Measurements from ENCODE around the gene FGD5.

Gene FGD5, protein sequence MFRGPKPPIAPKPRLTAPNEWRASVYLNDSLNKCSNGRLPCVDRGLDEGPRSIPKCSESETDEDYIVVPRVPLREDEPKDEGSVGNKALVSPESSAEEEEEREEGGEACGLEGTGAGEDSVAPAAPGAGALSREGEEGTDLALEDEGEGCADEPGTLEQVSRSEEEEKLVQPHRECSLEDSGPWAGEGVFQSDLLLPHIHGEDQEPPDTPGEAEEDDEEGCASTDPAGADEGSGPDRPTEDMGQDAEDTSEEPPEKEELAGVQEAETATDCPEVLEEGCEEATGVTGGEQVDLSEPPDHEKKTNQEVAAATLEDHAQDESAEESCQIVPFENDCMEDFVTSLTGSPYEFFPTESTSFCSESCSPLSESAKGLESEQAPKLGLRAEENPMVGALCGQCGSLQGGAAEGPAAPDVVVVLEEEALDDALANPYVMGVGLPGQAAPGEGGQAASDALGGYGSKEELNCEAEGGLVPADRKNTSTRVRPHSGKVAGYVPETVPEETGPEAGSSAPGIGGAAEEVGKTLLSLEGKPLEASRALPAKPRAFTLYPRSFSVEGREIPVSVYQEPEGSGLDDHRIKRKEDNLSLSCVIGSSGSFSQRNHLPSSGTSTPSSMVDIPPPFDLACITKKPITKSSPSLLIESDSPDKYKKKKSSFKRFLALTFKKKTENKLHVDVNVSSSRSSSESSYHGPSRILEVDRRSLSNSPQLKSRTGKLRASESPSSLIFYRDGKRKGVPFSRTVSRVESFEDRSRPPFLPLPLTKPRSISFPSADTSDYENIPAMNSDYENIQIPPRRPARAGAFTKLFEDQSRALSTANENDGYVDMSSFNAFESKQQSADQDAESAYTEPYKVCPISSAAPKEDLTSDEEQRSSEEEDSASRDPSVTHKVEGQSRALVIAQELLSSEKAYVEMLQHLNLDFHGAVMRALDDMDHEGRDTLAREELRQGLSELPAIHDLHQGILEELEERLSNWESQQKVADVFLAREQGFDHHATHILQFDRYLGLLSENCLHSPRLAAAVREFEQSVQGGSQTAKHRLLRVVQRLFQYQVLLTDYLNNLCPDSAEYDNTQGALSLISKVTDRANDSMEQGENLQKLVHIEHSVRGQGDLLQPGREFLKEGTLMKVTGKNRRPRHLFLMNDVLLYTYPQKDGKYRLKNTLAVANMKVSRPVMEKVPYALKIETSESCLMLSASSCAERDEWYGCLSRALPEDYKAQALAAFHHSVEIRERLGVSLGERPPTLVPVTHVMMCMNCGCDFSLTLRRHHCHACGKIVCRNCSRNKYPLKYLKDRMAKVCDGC (N-terminal part only)

DNA sequence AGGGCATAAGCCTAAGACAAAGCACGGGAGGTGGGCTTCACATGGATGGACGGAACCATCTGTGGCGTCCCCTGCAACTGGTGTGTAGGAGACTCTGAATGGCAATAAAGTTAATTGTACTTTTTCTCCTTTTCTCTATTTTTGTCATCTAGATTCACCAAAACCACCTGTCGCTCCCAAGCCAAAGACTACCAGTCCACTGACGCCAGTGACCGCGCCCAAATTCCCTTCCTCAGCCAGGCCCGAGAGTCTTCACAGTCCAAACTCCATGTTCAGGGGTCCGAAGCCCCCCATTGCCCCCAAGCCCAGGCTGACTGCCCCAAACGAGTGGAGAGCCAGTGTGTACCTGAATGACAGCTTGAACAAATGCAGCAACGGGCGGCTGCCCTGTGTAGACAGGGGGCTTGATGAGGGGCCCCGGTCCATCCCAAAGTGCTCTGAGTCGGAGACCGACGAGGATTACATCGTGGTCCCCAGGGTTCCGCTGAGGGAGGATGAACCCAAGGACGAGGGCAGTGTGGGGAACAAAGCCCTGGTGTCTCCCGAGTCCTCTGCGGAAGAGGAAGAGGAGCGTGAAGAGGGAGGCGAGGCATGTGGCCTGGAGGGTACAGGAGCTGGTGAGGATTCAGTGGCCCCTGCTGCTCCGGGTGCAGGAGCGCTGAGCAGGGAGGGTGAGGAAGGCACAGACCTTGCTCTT lies at the start of gene FGD5:
TSS of gene FGD5 (plus strand) at position 159 of the 697 bp plus-strand sequence. CDS start at position 269, 110 bp downstream.
- no peak within 1 kb of the TSS for H3K4me3 ChIP-seq (ENCODE audit: low read length)
- no peaks in the 10 kb centered on the region for H3K9me3 ChIP-seq (ENCODE audit: control insufficient read depth, low read length)
- no peaks in the 10 kb centered on the region for H3K36me3 ChIP-seq (ENCODE audit: control insufficient read depth, insufficient read depth, low read length)
- H3K27me3 ChIP-seq (ENCODE audit: control insufficient read depth, insufficient read depth, low read length) = peaks cover 13% of the 10 kb centered on the region
- no peak within 1 kb of the TSS for H3K9ac ChIP-seq (ENCODE audit: low read length)
- H3K4me1 ChIP-seq (ENCODE audit: control insufficient read depth, insufficient read depth, low read length) = no peaks in the 10 kb centered on the region

DNA sequence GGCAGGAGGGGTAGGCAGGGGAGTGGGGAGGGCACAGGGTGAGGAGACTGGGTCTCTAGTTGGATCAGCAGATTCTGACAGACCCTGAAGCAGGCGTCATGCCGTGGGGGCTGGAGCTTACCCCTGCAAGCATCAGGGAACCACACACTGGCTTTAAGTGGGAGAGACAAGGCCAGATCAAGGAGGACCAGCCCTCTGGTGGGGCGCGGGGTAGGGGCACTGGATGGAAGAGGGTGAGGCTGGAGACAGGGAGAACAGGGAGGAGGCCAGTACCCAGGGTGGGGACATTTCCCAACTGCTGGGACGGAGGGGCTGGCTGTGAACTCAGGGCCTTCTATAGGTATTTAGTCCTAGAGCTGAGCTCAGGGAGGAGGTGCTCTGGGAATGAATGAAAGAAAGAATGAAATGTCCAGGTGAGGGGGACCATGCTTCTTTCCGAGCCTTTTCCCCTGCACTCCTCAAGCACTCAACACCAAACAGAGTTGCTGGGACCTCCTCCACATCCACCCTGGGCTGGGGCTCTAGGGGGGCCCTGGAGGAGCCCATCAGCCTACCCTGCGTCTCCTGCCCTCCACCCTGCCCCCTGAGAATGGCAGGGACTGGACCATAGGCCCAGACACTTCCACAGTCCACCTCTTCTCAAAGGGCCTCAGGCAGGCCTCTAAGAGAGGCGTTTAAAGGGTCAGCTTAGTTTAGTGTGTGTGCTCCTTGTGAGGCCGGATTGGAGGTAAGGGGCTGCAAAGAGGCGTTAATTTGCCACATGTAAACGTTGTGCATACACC lies 49.0 kb upstream of the FGD5 start:
- no peaks in the 10 kb centered on the region for H3K36me3 ChIP-seq (ENCODE audit: control insufficient read depth, insufficient read depth, low read length)
- no peak overlapping the region for H3K9ac ChIP-seq (ENCODE audit: low read length)
- no peaks in the 10 kb centered on the region for H3K27me3 ChIP-seq (ENCODE audit: control insufficient read depth, insufficient read depth, low read length)
- H3K4me1 ChIP-seq (ENCODE audit: control insufficient read depth, insufficient read depth, low read length) = no peaks in the 10 kb centered on the region
- H3K9me3 ChIP-seq (ENCODE audit: control insufficient read depth, low read length) = no peaks in the 10 kb centered on the region
- H3K4me3 ChIP-seq (ENCODE audit: low read length) = no peak overlapping the region

DNA sequence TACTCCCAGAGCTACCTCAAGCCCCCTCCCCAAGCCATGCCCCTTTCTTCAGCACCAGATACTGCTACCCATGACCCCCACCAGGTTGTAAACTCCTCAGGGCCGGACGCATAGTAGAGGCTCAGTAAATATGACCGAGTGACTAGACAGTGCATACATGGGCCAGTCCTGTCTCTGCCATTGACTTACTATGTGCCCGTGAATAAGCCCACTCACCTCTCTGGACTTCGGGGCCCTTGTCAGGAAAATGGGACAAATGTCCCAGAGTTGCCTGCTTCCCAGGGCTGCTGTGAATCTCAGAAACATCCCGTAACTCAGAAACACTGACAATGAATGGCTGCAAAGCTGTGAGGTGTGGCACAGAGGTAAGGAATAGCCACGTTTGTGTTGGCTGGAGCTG lies 48.2 kb upstream of the FGD5 start:
- H3K4me1 ChIP-seq (ENCODE audit: control insufficient read depth, insufficient read depth, low read length) = no peaks in the 10 kb centered on the region
- H3K36me3 ChIP-seq (ENCODE audit: control insufficient read depth, insufficient read depth, low read length) = no peaks in the 10 kb centered on the region
- H3K9ac ChIP-seq (ENCODE audit: low read length) = no peak overlapping the region
- no peaks in the 10 kb centered on the region for H3K9me3 ChIP-seq (ENCODE audit: control insufficient read depth, low read length)
- no peak overlapping the region for H3K4me3 ChIP-seq (ENCODE audit: low read length)
- no peaks in the 10 kb centered on the region for H3K27me3 ChIP-seq (ENCODE audit: control insufficient read depth, insufficient read depth, low read length)

DNA sequence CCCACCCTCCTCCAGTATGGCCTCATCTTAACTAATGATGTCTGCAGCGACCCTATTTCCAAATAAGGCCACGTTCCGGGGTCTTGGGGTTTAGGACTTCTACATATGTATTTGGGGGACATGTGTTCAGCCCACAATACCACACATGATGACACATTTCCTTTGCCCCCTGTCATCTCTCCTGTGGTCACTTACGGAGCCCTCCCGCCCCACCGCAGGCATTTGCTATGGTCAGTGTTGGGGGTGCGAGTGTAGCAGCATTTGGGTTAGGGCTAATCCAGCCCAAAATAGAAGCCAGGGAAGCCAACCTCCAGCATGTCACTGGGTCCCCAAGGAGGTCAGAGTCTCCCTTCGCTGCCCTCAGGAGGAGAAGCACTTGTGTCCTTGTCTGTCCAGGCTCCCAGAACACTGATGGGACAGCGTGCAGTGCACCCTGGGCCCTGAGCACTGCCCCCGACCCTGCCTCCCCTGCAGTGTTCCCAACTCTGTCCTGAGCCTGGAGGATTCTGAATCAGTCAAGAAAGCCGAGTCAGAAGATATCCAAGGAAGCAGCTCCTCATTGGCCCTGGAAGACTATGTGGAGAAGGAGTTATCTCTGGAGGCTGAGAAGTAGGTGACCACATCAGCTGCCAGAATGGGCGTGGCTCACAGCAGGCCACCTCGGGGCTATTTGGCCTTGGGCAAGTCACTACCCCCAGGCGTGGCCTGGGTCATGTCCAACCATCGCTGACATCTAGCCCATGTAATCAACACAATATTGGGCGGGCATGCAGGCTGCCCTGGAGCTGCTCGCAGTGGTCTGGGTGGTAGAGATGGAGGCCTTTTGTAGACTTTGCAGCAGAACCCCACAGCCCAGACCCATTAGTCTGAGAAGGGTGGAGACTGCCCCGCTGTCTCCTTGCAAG lies 46.9 kb upstream of the FGD5 start:
- Histone ChIP-seq H3K36me3 (ENCODE audit: control insufficient read depth, insufficient read depth, low read length) (no peaks in the 10 kb centered on the region), H3K9ac (ENCODE audit: low read length) (no peak overlapping the region), H3K9me3 (ENCODE audit: control insufficient read depth, low read length) (no peaks in the 10 kb centered on the region), H3K27me3 (ENCODE audit: control insufficient read depth, insufficient read depth, low read length) (no peaks in the 10 kb centered on the region), H3K4me3 (ENCODE audit: low read length) (no peak overlapping the region), H3K4me1 (ENCODE audit: control insufficient read depth, insufficient read depth, low read length) (no peaks in the 10 kb centered on the region)

DNA sequence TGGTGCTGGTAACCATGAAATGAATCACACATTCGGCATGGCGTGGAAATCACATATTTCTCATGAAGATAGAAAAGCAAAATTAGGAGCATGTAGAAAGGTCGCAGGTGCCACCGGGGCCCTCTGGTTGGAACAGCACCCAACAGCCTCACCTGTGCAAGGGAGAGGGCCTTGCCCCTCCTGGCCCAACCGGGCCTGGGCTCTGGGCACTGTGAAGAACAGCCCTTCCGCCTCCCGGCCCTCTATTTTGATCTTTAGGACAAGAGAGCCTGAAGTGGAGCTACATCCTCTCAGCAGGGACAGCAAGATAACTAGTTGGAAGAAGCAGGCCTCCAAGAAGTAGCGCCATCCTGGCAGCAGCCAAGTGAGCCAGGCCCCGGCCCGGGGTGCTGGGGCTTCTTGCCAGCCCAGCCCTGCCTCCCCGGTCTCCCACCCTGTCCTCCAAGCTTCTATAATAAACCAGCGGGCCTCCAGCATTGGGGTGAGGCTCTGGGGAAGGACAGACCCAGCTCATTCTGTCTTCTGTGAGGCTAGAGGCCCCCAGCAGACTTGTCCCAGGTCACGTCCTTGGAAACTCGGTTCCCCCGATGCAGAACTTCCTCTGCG lies 46.1 kb upstream of the FGD5 start:
- no peaks in the 10 kb centered on the region for H3K27me3 ChIP-seq (ENCODE audit: control insufficient read depth, insufficient read depth, low read length)
- H3K9ac ChIP-seq (ENCODE audit: low read length) = no peak overlapping the region
- H3K4me1 ChIP-seq (ENCODE audit: control insufficient read depth, insufficient read depth, low read length) = no peaks in the 10 kb centered on the region
- no peak overlapping the region for H3K4me3 ChIP-seq (ENCODE audit: low read length)
- no peaks in the 10 kb centered on the region for H3K36me3 ChIP-seq (ENCODE audit: control insufficient read depth, insufficient read depth, low read length)
- H3K9me3 ChIP-seq (ENCODE audit: control insufficient read depth, low read length) = no peaks in the 10 kb centered on the region

DNA sequence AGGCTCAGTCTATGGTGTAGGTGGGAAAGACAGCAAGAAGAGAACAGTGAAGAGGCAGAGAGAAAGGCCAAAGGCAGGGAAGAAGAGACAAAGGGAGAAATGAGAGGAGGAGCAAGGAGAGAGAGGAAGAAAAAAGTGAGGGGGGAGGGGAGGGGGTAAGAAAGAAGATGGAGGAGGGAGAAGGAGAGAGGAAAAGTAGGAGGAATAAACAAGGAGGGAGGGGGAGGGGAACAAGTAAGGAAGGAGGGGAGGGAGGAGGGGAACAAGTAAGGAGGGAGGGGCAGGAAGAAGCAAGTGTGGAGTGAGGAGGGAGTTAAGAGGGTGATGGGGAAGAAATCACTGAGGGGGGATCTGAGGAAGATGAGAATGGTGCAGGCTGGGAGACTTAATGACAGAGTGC lies 45.5 kb upstream of the FGD5 start:
- no peaks in the 10 kb centered on the region for H3K36me3 ChIP-seq (ENCODE audit: control insufficient read depth, insufficient read depth, low read length)
- no peaks in the 10 kb centered on the region for H3K9me3 ChIP-seq (ENCODE audit: control insufficient read depth, low read length)

DNA sequence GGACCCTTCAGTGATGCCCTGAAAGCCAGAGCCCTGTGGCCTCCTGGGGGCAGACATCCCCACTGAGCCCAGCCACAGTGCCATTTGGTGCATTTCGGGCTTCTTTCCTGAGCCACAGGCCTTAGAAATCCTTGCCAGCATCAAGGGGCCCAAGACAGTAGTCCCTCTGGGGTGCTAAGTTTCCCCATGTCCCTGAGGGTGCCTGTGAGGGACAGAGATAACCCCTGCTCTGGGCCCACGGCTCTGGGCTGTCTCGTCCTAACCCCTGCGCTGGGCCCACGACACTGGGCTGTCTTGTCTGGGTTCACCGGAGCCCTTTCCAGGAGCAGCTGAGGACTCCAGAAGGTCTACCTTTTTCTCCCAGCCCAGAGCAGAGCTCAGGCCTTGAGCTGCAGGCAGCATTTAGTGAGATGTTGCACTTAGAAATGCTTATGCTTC lies 45.1 kb upstream of the FGD5 start:
- Histone ChIP-seq H3K4me3 (ENCODE audit: low read length) (no peak overlapping the region), H3K4me1 (ENCODE audit: control insufficient read depth, insufficient read depth, low read length) (no peaks in the 10 kb centered on the region), H3K9me3 (ENCODE audit: control insufficient read depth, low read length) (no peaks in the 10 kb centered on the region), H3K36me3 (ENCODE audit: control insufficient read depth, insufficient read depth, low read length) (no peaks in the 10 kb centered on the region), H3K9ac (ENCODE audit: low read length) (no peak overlapping the region), H3K27me3 (ENCODE audit: control insufficient read depth, insufficient read depth, low read length) (no peaks in the 10 kb centered on the region)

More for the DNA sequence above, 45.5 kb upstream of the FGD5 start:
- Histone ChIP-seq H3K4me1 (ENCODE audit: control insufficient read depth, insufficient read depth, low read length) (no peaks in the 10 kb centered on the region), H3K27me3 (ENCODE audit: control insufficient read depth, insufficient read depth, low read length) (no peaks in the 10 kb centered on the region), H3K9ac (ENCODE audit: low read length) (no peak overlapping the region), H3K4me3 (ENCODE audit: low read length) (no peak overlapping the region)

DNA sequence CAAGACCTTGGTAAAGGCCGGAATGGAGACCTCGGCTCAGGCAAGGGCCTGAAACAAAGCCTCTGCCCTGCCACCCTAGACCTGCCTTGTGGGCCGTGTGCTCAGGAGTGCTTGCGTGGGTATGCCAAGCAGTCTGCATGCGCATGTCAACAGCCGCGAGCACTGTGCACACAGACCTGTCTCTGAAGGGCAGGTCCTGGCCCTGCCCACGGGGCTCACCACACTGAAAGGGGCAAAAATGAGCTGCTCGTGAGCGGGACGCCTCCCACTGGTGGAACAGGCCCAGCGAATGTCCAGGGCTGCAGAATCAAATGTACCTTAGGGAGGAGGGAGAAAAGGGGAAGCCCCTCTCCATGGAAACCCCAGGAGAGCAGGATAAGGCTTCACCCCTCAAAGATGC lies 44.3 kb upstream of the FGD5 start:
- Histone ChIP-seq H3K9ac (ENCODE audit: low read length) (no peak overlapping the region), H3K36me3 (ENCODE audit: control insufficient read depth, insufficient read depth, low read length) (no peaks in the 10 kb centered on the region), H3K9me3 (ENCODE audit: control insufficient read depth, low read length) (no peaks in the 10 kb centered on the region), H3K4me1 (ENCODE audit: control insufficient read depth, insufficient read depth, low read length) (no peaks in the 10 kb centered on the region), H3K4me3 (ENCODE audit: low read length) (no peak overlapping the region), H3K27me3 (ENCODE audit: control insufficient read depth, insufficient read depth, low read length) (no peaks in the 10 kb centered on the region)

DNA sequence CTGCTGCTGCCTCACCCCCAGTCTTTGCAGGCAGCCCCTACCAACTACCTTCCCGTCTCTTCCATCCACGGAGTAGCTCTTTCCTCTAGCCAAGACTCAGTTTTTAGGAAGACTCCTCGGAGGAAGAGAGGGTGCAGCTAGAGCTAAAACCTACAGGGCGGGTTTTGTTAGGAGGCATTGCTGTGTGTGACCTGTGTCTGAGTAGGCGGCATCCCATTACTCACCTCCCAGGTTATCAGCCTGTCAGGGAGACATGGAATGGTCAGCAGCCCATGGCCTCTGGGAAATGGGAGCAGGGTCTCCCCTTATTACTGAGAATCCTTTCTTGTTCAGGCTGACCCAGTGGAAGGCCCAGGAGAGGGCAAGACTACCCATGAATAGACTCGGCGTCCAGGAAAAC lies 43.8 kb upstream of the FGD5 start:
- Histone ChIP-seq H3K9me3 (ENCODE audit: control insufficient read depth, low read length) (no peaks in the 10 kb centered on the region), H3K4me3 (ENCODE audit: low read length) (no peak overlapping the region), H3K4me1 (ENCODE audit: control insufficient read depth, insufficient read depth, low read length) (no peaks in the 10 kb centered on the region), H3K9ac (ENCODE audit: low read length) (no peak overlapping the region), H3K27me3 (ENCODE audit: control insufficient read depth, insufficient read depth, low read length) (no peaks in the 10 kb centered on the region), H3K36me3 (ENCODE audit: control insufficient read depth, insufficient read depth, low read length) (no peaks in the 10 kb centered on the region)

DNA sequence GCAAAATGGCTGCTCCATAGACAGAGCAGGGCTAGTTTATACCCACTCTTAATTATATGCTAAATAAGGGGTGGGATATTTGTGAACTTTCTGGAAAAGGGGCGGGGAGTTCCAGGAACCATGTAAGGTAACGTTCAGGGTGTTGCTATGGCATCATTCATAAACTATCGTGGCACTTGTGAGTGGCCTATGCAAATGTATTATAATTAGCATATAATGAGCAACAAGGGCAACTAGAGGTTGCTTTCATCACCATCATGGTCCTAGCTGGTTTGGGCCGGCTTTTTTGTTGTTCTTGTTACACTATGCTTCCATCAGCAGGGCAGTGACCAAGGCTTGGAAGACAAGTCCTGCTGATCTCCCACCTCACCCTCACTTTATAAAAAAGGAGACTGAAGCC lies 43.2 kb upstream of the FGD5 start:
- H3K4me1 ChIP-seq (ENCODE audit: control insufficient read depth, insufficient read depth, low read length) = no peaks in the 10 kb centered on the region
- H3K27me3 ChIP-seq (ENCODE audit: control insufficient read depth, insufficient read depth, low read length) = no peaks in the 10 kb centered on the region
- H3K4me3 ChIP-seq (ENCODE audit: low read length) = no peak overlapping the region
- no peaks in the 10 kb centered on the region for H3K9me3 ChIP-seq (ENCODE audit: control insufficient read depth, low read length)
- no peak overlapping the region for H3K9ac ChIP-seq (ENCODE audit: low read length)
- no peaks in the 10 kb centered on the region for H3K36me3 ChIP-seq (ENCODE audit: control insufficient read depth, insufficient read depth, low read length)

Data from mucosa of stomach (tissue), 1 donor.